HepG2 (cell line): Measurements from ENCODE around the gene KLHL40. TPM values are rescaled to one million over a fixed set of nuclear protein-coding genes. Genes with fewer than 3 reads are reported as not detected.

Experiments used
- ATF1 ChIP-seq: IDR thresholded peaks from 2 replicates; pipeline ENCODE4 v1.6.1; 2016; ENCODE audit warnings: mild to moderate bottlenecking, control low read depth
- CTCF ChIP-seq: sonication (generic); formaldehyde crosslinking; IDR thresholded peaks from 2 replicates; pipeline ENCODE4 v1.5.0; 2020; ENCODE audit warnings: mild to moderate bottlenecking, missing genetic modification reagents, moderate library complexity
- HDAC1 ChIP-seq: sonication (generic); formaldehyde crosslinking; IDR thresholded peaks from 2 replicates; pipeline ENCODE4 v1.5.1; 2020; ENCODE audit warnings: mild to moderate bottlenecking, missing genetic modification reagents
- HIC2 ChIP-seq: sonication (generic); formaldehyde crosslinking; IDR thresholded peaks from 2 replicates; pipeline ENCODE4 v1.9.0; 2022; ENCODE audit warnings: low read depth, missing genetic modification reagents
- HOXD1 ChIP-seq: sonication (generic); formaldehyde crosslinking; IDR thresholded peaks from 2 replicates; pipeline ENCODE4 v1.5.0; 2020; ENCODE audit warnings: missing genetic modification reagents
- MED13 ChIP-seq: sonication (generic); formaldehyde crosslinking; IDR thresholded peaks from 2 replicates; pipeline ENCODE4 v1.5.0; 2020; ENCODE audit warnings: missing genetic modification reagents
- MXI1 ChIP-seq: IDR thresholded peaks from 3 replicates; pipeline ENCODE4 v1.6.1; 2012; ENCODE audit warnings: low read depth, low read length, inconsistent platforms, borderline replicate concordance
- NFE2L1 ChIP-seq: sonication (generic); formaldehyde crosslinking; IDR thresholded peaks from 2 replicates; pipeline ENCODE4 v1.4.0; 2020; ENCODE audit warnings: missing genetic modification reagents, mild to moderate bottlenecking, borderline replicate concordance
- NR0B2 ChIP-seq: sonication (generic); formaldehyde crosslinking; IDR thresholded peaks from 2 replicates; pipeline ENCODE4 v1.4.0; 2020; ENCODE audit warnings: mild to moderate bottlenecking, missing genetic modification reagents
- PBX3 ChIP-seq: sonication (generic); formaldehyde crosslinking; IDR thresholded peaks from 2 replicates; pipeline ENCODE4 v1.8.1; 2023; ENCODE audit warnings: missing genetic modification reagents, inconsistent platforms, borderline replicate concordance
- RFXAP ChIP-seq: sonication (generic); formaldehyde crosslinking; IDR thresholded peaks from 2 replicates; pipeline ENCODE4 v1.4.0; 2020; ENCODE audit warnings: missing genetic modification reagents, borderline replicate concordance
- SNAI1 ChIP-seq: sonication (generic); formaldehyde crosslinking; IDR thresholded peaks from 2 replicates; pipeline ENCODE4 v1.5.0; 2020; ENCODE audit warnings: mild to moderate bottlenecking, missing genetic modification reagents, borderline replicate concordance
- SP5 ChIP-seq: IDR thresholded peaks from 2 replicates; pipeline ENCODE4 v1.6.1; 2016; ENCODE audit warnings: low read depth, borderline replicate concordance
- SSRP1 ChIP-seq: IDR thresholded peaks from 2 replicates; pipeline ENCODE4 v1.6.1; 2016; ENCODE audit warnings: control low read depth
- TOE1 ChIP-seq: sonication (generic); formaldehyde crosslinking; IDR thresholded peaks from 2 replicates; pipeline ENCODE4 v1.4.0; 2020; ENCODE audit warnings: mild to moderate bottlenecking, missing genetic modification reagents
- ZBTB3 ChIP-seq: sonication (generic); formaldehyde crosslinking; IDR thresholded peaks from 2 replicates; pipeline ENCODE4 v1.4.0; 2020; ENCODE audit warnings: low read depth, mild to moderate bottlenecking, moderate library complexity, missing genetic modification reagents, borderline replicate concordance
- ZNF33A ChIP-seq: sonication (generic); formaldehyde crosslinking; IDR thresholded peaks from 2 replicates; pipeline ENCODE4 v1.5.1; 2020; ENCODE audit warnings: missing genetic modification reagents, mild to moderate bottlenecking, moderate library complexity, borderline replicate concordance
- ZNF687 ChIP-seq: sonication (generic); formaldehyde crosslinking; IDR thresholded peaks from 2 replicates; pipeline ENCODE4 v1.5.1; 2020; ENCODE audit warnings: mild to moderate bottlenecking, missing genetic modification reagents, moderate library complexity
- ZNF749 ChIP-seq: sonication (generic); formaldehyde crosslinking; IDR thresholded peaks from 2 replicates; pipeline ENCODE4 v1.8.0; 2022; ENCODE audit warnings: mild to moderate bottlenecking, missing genetic modification reagents, moderate library complexity, borderline replicate concordance
- ZZZ3 ChIP-seq: sonication (generic); formaldehyde crosslinking; IDR thresholded peaks from 2 replicates; pipeline ENCODE4 v1.4.0; 2020; ENCODE audit warnings: missing genetic modification reagents, mild to moderate bottlenecking, borderline replicate concordance
- polyA plus RNA-seq, 8 experiments: library from polyadenylated mRNA; depleted of rRNA in 3 of 8; stranded (reverse) in 7 of 8; unstranded in 1 of 8; fragments of >200 nt; fragmentation: Illumina TruSeq in 4 of 8; extraction: Trizol in 4 of 8; gene quantifications; 2 replicates each; pipeline versions ENCODE4 v1.2.1 to v1.2.3, GENCODE V29; 2011 to 2016; ENCODE audit warnings: low read depth in 4 of 8, missing spikeins in 1 of 8, mixed read lengths in 1 of 8; ENCODE audit not compliant: insufficient read depth in 1 of 8
- total RNA-seq, 5 experiments: library from RNA; depleted of rRNA; stranded (reverse); fragments of >200 nt; fragmentation: Illumina TruSeq; extraction: Trizol; gene quantifications; 2 replicates each; pipeline ENCODE4 v1.2.3, GENCODE V29; 2016; ENCODE audit warnings: low read depth in 1 of 5

The KLHL40 gene
- total and polyA plus RNA-seq, 2 of the 13 experiments (the other 11 are each of a cell fraction or from before 2014, with no cell fraction given): not detected

- TF ChIP-seq PBX3: no peak
- TF ChIP-seq ZNF33A: no peak
- TF ChIP-seq ATF1 (CRISPR knock-in tag): no peak
- no peak for TF ChIP-seq ZZZ3 (CRISPR knock-in tag)
- no peak for TF ChIP-seq HDAC1 (CRISPR knock-in tag)
- no peak for TF ChIP-seq NR0B2 (CRISPR knock-in tag)
- peak; percentile 96 for TF ChIP-seq ZNF687 (CRISPR knock-in tag)
- no peak for TF ChIP-seq HOXD1 (CRISPR knock-in tag)
- TF ChIP-seq CTCF (CRISPR knock-in tag): peak; percentile 77
- no peak for TF ChIP-seq SNAI1
- TF ChIP-seq TOE1 (CRISPR knock-in tag): no peak
- no peak for TF ChIP-seq ZBTB3
- TF ChIP-seq MXI1: 0 out of 3 replicates have a peak, but pooled peaks have one; percentile 16
- TF ChIP-seq RFXAP (CRISPR knock-in tag): 0 out of 2 replicates have a peak, but pooled peaks have one; percentile 31
- peak; percentile 71; the same call in 1 of the 2 replicates for TF ChIP-seq SSRP1 (CRISPR knock-in tag)
- TF ChIP-seq MED13: no peak
- TF ChIP-seq ZNF749 (CRISPR knock-in tag): no peak
- 0 out of 2 replicates have a peak, but pooled peaks have one; percentile 42 for TF ChIP-seq NFE2L1
- TF ChIP-seq HIC2 (CRISPR knock-in tag): no peak
- no peak for TF ChIP-seq SP5 (CRISPR knock-in tag)
These were observed 47.6 kb downstream of the KLHL40 start (continued) for GRCh38 chr3:42732829-42733459.
